HEK293 (cell line): ENCODE measurements around the gene GMDS.

ENCODE experiments used
- CTCF ChIP-seq: fragments of 450-650 bp; formaldehyde crosslinking; IDR thresholded peaks from 2 replicates; pipeline ENCODE4 v1.5.1; 2016; ENCODE audit warnings: missing biosample characterization, missing genetic modification characterization
- EGR2 ChIP-seq: fragments of 450-650 bp; formaldehyde crosslinking; IDR thresholded peaks from 2 replicates; pipeline ENCODE4 v1.5.1; 2016; ENCODE audit warnings: low read depth, missing biosample characterization, missing genetic modification characterization
- INSM2 ChIP-seq: fragments of 450-650 bp; formaldehyde crosslinking; IDR thresholded peaks from 2 replicates; pipeline ENCODE4 v1.5.1; 2016; ENCODE audit warnings: missing biosample characterization, missing genetic modification characterization
- KLF16 ChIP-seq: fragments of 450-650 bp; formaldehyde crosslinking; IDR thresholded peaks from 2 replicates; pipeline ENCODE4 v1.5.1; 2017; ENCODE audit warnings: missing biosample characterization, missing genetic modification characterization
- MZF1 ChIP-seq: fragments of 450-650 bp; formaldehyde crosslinking; IDR thresholded peaks from 2 replicates; pipeline ENCODE4 v1.5.1; 2017; ENCODE audit warnings: missing biosample characterization, missing genetic modification characterization, borderline replicate concordance
- PRDM10 ChIP-seq: fragments of 450-650 bp; formaldehyde crosslinking; IDR thresholded peaks from 2 replicates; pipeline ENCODE4 v1.5.1; 2016; ENCODE audit warnings: missing biosample characterization, missing genetic modification characterization
- SCRT1 ChIP-seq: fragments of 450-650 bp; formaldehyde crosslinking; IDR thresholded peaks from 2 replicates; pipeline ENCODE4 v1.5.1; 2016; ENCODE audit warnings: missing biosample characterization, missing genetic modification characterization, borderline replicate concordance
- SP3 ChIP-seq: fragments of 450-650 bp; formaldehyde crosslinking; IDR thresholded peaks from 2 replicates; pipeline ENCODE4 v1.5.1; 2016; ENCODE audit warnings: missing biosample characterization, missing genetic modification characterization
- ZBTB1 ChIP-seq: fragments of 450-650 bp; formaldehyde crosslinking; IDR thresholded peaks from 2 replicates; pipeline ENCODE4 v1.5.1; 2016; ENCODE audit warnings: missing biosample characterization, missing genetic modification characterization
- ZBTB11 ChIP-seq: fragments of 450-650 bp; formaldehyde crosslinking; conservative IDR thresholded peaks from 2 replicates; pipeline ENCODE4 v1.5.1; 2016; ENCODE audit warnings: low read depth, missing biosample characterization, missing genetic modification characterization
- ZBTB21 ChIP-seq: fragments of 450-650 bp; formaldehyde crosslinking; IDR thresholded peaks from 2 replicates; pipeline ENCODE4 v1.5.1; 2017; ENCODE audit warnings: missing biosample characterization, missing genetic modification characterization
- ZBTB26 ChIP-seq: fragments of 450-650 bp; formaldehyde crosslinking; optimal IDR thresholded peaks from 2 replicates; pipeline ENCODE3; 2016; ENCODE audit warnings: missing biosample characterization, mild to moderate bottlenecking, missing genetic modification characterization
- ZNF132 ChIP-seq: fragments of 450-650 bp; formaldehyde crosslinking; IDR thresholded peaks from 2 replicates; pipeline ENCODE4 v1.5.1; 2017; ENCODE audit warnings: missing biosample characterization, missing genetic modification characterization, borderline replicate concordance
- ZNF146 ChIP-seq: fragments of 450-650 bp; formaldehyde crosslinking; IDR thresholded peaks from 2 replicates; pipeline ENCODE4 v1.5.1; 2016; ENCODE audit warnings: missing biosample characterization, missing genetic modification characterization
- ZNF169 ChIP-seq: fragments of 450-650 bp; formaldehyde crosslinking; IDR thresholded peaks from 2 replicates; pipeline ENCODE4 v1.5.1; 2016; ENCODE audit warnings: missing biosample characterization, missing genetic modification characterization
- ZNF221 ChIP-seq: fragments of 450-650 bp; formaldehyde crosslinking; IDR thresholded peaks from 2 replicates; pipeline ENCODE4 v1.5.1; 2017; ENCODE audit warnings: missing biosample characterization, missing genetic modification characterization, borderline replicate concordance
- ZNF223 ChIP-seq: fragments of 450-650 bp; formaldehyde crosslinking; IDR thresholded peaks from 2 replicates; pipeline ENCODE4 v1.5.1; 2016; ENCODE audit warnings: missing biosample characterization, missing genetic modification characterization
- ZNF24 ChIP-seq: fragments of 450-650 bp; formaldehyde crosslinking; IDR thresholded peaks from 2 replicates; pipeline ENCODE4 v1.5.1; 2016; ENCODE audit warnings: missing biosample characterization, missing genetic modification characterization
- ZNF302 ChIP-seq: fragments of 450-650 bp; formaldehyde crosslinking; IDR thresholded peaks from 2 replicates; pipeline ENCODE4 v1.5.1; 2016; ENCODE audit warnings: missing biosample characterization, missing genetic modification characterization, low read depth
- ZNF626 ChIP-seq: fragments of 450-650 bp; sonication (Bioruptor Pico); formaldehyde crosslinking; IDR thresholded peaks from 2 replicates; pipeline ENCODE4 v1.5.1; 2018; ENCODE audit warnings: missing biosample characterization, missing genetic modification characterization, inconsistent platforms
- ZNF639 ChIP-seq: fragments of 450-650 bp; formaldehyde crosslinking; IDR thresholded peaks from 2 replicates; pipeline ENCODE4 v1.5.1; 2016; ENCODE audit warnings: missing biosample characterization, missing genetic modification characterization
- ZNF660 ChIP-seq: fragments of 450-650 bp; IDR thresholded peaks from 2 replicates; pipeline ENCODE4 v1.5.1; 2018; ENCODE audit warnings: missing biosample characterization, mild to moderate bottlenecking, missing genetic modification characterization
- ZNF707 ChIP-seq: fragments of 450-650 bp; formaldehyde crosslinking; IDR thresholded peaks from 2 replicates; pipeline ENCODE4 v1.5.1; 2016; ENCODE audit warnings: missing biosample characterization, missing genetic modification characterization
- ZNF837 ChIP-seq: fragments of 450-650 bp; formaldehyde crosslinking; IDR thresholded peaks from 2 replicates; pipeline ENCODE4 v1.5.1; 2016; ENCODE audit warnings: missing biosample characterization, missing genetic modification characterization
- ZNF843 ChIP-seq: fragments of 450-650 bp; formaldehyde crosslinking; IDR thresholded peaks from 2 replicates; pipeline ENCODE4 v1.5.1; 2016; ENCODE audit warnings: missing biosample characterization, missing genetic modification characterization

GMDS gene

GRCh38 chr6:1838604-1839213 lies 406.7 kb downstream of the GMDS start (continued):
- TF ChIP-seq CTCF (tag by site-specific recombination), result no peak
- no peak for TF ChIP-seq ZBTB11 (tag by site-specific recombination)
- TF ChIP-seq SP3 (tag by site-specific recombination), result peak; percentile 42; the same call in 1 of the 2 replicates
- no peak for TF ChIP-seq ZNF169 (tag by site-specific recombination)
- TF ChIP-seq ZNF24 (tag by site-specific recombination), result peak; percentile 81; the same call in 1 of the 2 replicates
- no peak for TF ChIP-seq ZNF132 (tag by site-specific recombination)
- TF ChIP-seq INSM2 (tag by site-specific recombination), result peak; percentile 86
- no peak for TF ChIP-seq EGR2
- TF ChIP-seq ZNF626 (tag by site-specific recombination), result no peak
- TF ChIP-seq ZNF223 (tag by site-specific recombination), result no peak
- no peak for TF ChIP-seq ZNF221 (tag by site-specific recombination)
- TF ChIP-seq ZNF707 (tag by site-specific recombination), result no peak
- TF ChIP-seq MZF1, result no peak
- TF ChIP-seq ZBTB26 (tag by site-specific recombination), result no peak
- peak; percentile 96 for TF ChIP-seq PRDM10
- 0 out of 2 replicates have a peak, but pooled peaks have one; percentile 20 for TF ChIP-seq ZBTB21
- TF ChIP-seq ZNF302, result no peak
- no peak for TF ChIP-seq ZNF837
- TF ChIP-seq KLF16 (tag by site-specific recombination), result no peak
- TF ChIP-seq SCRT1 (tag by site-specific recombination), result no peak
- no peak; the same call in 1 of the 2 replicates for TF ChIP-seq ZBTB1
- no peak; the same call in 1 of the 2 replicates for TF ChIP-seq ZNF146 (tag by site-specific recombination)
- TF ChIP-seq ZNF843 (tag by site-specific recombination), result peak; percentile 94
- TF ChIP-seq ZNF660 (tag by site-specific recombination), result no peak
- peak; percentile 85 for TF ChIP-seq ZNF639
